DMS114 treated with DMSO at 0.1 percent for 48 hours (cell line): ENCODE data around the gene RAD52.

Experiments used
- DNase-seq: peaks from one replicate; lab custom pipeline; 2025; ENCODE audit not compliant: unreplicated experiment; lab: John Stamatoyannopoulos, UW

RAD52 gene

GRCh38 chr12:949453-950191, at the start of gene RAD52:
Gene RAD52, minus strand, starts transcription at chr12:949694. Its CDS starts 16,636 bp downstream, at chr12:933058.
- peak; percentile 99 for DNase-seq

DNA sequence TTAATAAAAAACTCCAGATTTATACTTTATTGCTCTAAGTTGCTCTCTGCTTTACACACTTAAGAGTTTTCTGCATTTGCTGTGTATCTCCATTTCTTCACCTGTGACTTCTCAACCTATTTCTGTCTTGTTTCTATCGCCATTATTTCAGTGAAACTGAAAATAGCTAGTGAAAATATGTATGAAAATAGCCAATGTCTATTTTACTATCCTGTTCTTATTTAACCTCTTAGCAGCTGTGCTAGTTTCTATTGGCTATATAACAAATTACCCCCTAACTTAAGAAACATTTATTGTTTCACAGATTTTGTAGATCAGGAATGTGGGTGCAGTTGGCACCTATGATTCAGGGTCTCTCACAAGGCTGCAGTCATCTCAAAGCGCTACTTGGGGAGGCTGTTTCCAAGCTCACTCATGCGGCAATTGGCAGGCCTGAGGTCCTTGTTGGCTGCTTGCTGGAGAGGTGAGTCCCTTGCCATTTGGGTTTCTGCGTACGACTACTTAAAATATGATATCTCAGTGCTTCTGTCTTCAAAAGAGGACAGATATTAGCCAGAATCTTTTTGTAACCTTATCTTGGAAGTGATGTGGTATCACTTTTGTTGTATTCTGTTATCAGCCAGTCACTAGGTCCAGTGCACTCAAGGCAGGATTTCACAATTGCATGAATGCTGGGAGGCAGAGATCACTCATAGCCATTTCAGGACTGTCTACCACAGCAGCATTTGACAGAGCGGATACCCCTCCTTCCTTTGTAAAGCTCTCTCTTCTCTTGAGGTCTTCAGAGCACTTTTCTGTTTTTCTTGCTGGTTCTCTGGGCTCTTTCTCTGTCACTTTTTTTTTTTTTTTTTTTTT, 48.8 kb upstream of the RAD52 start:
- no peak for DNase-seq

DNA sequence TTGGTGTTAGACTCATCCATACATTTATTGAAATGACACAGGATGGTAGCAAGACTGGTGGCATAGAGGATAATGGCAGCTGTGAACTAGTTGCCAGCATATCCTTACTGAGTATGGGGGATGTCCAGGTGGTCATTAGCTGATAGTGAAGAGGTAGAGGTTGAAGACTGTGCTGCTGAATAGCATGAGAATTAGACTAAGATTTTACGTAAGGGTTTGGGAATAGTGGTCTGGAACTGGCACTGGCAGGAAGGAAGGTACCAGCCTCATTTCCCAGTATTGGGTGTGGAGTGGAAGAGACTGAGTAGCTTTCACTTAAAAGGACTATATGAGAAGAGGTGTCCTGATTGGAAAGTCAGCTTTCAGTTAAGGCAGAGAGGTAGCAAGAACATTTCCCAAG, 48.0 kb upstream of the RAD52 start:
- DNase-seq = no peak

DNA sequence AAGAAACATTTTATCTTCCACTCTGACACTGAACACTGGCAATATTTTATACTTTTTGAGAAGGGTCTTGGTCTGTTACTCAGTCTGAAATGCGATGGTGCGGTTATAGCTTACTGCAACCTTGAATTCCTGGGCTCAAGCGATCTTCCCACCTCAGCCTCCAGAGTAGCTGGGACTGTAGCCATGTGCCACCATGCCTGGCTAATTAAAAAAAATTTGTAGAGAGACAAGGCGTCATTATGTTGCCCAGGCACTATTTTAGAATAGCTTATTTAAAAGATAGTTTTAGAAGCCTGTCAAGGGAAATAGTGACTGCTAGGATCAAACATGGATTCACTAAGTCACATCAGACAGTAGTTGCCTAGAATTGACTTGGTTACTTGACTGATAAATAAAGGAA, 47.4 kb upstream of the RAD52 start:
- DNase-seq = no peak

DNA sequence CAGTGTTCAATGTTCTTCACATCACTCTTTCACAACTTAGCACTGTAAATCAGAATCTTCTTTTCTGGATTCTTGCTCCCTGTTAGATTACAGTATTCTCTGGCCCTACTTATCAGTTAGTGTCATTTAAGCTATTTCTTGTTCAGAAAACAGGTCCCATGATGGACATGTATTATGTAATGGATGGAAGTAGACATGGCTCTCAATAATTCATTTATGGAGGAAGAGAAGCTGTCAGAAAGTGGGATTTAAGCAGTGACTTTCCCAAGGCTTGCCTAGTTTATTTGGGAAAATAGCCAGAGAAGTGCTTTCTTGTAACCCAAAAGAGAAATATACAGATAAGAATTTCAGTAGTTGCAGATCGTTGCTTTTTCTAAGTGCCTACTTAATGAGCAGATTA, 43.2 kb upstream of the RAD52 start:
- DNase-seq = no peak

DNA sequence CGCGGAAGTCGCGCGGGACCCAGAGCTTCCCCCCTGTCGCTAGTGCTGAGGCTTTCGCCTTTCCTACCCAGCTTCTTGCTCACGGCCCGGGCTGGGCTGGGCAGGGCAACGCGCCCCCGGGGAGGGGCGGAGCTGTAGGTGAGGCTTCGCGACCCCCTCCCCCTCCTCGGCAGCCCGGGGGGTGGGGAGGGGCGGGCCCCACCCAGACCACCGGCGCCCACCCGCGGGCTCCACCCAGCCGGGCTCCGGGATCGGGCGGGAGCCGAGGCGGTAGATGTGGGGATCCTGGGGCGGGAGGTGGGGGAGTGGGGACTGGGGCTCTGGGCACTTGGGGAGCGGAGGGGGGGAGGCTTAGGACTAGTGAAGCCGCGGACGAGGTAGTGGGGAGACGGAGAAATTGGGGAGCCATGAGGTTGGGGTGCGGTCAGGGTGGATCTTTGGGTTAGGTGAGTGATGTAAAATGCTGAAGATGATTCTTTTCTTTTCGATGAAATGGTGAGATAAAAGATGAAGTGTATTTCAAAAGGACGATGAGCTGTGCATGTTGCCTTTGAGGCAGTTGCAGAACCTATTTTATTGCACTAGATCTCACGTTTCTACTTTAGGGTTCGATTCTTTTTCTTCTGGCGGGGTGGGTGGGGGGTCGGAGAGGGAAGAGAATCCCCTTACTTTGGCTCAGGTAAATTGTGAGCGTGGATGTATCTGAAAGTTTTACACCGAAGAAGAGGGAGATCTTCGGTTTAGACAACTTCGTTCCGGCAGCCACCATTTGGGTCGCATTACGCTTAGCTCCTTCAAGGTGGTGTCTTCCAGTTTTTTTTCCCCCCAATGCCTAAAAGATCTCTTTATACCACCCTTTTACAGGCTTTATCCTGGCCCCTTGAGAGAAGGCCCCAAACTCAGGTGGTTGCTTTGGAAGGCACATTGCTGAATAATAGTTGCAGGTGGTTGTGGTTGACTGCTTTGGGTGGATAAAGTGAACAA, 42.1 kb upstream of the RAD52 start:
- DNase-seq = peak; percentile 45

GRCh38 chr12:990661-991349, 41.3 kb upstream of the RAD52 start, which contains the start of gene ERC1:
Gene ERC1, plus strand, starts transcription at chr12:991223. Its CDS starts 36,681 bp downstream, at chr12:1027904.
- DNase-seq = peak; percentile 81

GRCh38 chr12:989751-990660, 40.5 kb upstream of the RAD52 start:
- DNase-seq = peak; percentile 53

GRCh38 chr12:989051-989450, 39.6 kb upstream of the RAD52 start:
- no peak for DNase-seq

- DNase-seq = no peak
Measured at GRCh38 chr12:988646-989045, 39.2 kb upstream of the RAD52 start.

GRCh38 chr12:981961-982360, 32.5 kb upstream of the RAD52 start:
- DNase-seq = no peak

DNA sequence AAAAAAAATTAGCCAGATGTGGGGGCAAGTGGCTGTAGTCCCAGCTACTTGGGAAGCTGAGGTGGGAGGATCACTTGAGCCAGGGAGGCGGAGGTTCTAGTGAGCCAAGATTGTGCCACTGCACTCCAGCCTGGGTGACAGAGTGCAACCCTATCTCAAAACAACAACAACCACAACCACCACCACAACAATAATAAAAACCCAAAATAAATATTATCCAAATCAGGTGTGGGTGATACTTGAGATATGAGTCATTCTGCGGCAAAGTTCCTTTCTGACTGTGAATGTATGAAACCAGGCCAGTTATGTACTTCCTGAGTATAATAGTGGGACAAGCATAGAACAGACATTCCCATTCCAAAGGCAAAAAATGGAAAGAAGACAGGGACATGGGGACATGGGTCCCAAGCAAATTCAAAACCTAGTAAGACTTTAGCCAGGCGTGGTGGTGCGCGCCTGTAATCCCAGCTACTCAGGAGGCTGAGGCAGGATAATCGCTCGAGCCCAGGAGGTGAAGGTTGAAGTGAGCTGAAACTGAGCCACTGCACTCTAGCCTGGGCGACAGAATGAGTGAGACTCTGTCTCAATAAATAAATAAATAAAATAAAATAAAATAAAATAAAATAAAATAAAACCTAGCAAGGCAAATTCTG, 31.8 kb upstream of the RAD52 start:
- no peak for DNase-seq

DNA sequence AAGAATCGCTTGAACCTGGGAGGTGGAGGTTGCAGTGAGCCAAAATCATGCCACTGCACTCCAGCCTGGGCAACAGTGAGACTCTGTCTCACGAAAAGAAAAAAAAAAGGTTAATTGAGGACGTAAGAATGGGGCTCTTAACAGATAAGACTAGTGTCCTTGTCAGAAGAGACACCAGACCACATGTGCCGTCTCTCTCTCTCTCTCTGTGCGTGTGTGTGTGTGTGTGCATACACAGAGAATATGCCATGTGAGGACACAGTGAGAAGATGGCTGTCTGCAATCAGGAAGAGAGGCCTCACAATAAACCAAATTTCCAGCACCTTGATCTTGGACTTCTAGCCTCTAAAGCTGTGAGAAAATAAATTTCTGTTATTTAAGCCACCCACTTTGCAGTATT, 29.9 kb upstream of the RAD52 start:
- DNase-seq = no peak

GRCh38 chr12:977156-977555, 27.7 kb upstream of the RAD52 start:
- DNase-seq = no peak

GRCh38 chr12:976644-977043, 27.1 kb upstream of the RAD52 start:
- no peak for DNase-seq

- DNase-seq = no peak
Measured at GRCh38 chr12:974271-974862, 24.9 kb upstream of the RAD52 start.

GRCh38 chr12:971991-972390, 22.5 kb upstream of the RAD52 start:
- no peak for DNase-seq

DNA sequence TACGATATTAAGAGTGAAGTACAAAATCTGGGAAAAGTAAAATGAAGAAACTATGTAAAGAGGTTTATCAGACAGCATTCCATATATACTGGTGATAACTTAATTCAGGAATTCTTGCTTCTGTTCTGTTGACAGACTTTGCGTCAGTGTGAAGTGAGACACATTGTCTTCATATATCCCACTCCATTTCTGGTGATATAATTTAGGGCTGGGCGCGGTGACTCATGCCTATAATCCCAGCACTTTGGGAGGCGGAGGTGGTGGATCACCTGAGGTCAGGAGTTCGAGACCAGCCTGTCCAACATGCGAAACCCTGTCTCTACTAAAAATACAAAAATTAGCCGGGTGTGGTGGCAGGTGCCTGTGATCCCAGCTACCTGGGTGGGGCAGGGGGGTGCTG, 20.3 kb upstream of the RAD52 start:
- no peak for DNase-seq

DNA sequence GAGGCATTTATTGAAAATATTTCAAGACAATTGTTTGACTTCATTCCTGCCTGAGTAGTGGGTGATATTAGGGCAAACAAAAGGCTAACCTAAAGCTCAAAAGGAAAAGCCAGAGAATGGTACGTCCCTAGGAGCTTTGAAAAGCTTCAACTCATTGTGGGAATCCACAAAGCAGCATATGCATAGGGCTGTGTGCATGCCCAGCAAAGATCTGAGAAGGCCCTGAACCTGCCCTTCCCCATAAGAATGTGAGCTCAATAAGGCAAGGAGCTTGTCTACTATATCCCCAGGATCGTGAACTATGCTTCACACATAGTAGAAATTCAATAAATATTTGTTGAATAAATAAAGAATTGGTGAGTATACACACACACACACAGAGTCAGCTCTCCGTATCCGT, 19.1 kb upstream of the RAD52 start:
- no peak for DNase-seq
